IPS DF 6.9 (cell line): ENCODE measurements around the gene CMTM2.
A peak's percentile ranks its signal among the peaks of the same experiment; 100 is the strongest.

Experiments used
- DNase-seq: peaks from one replicate; pipeline ENCODE4 v3.0.0-alpha.2; 2013; ENCODE audit warnings: low read depth, low spot score
- H3K27ac ChIP-seq: one replicate; pipeline ENCODE4 v1.5.1; 2013; ENCODE audit warnings: low read length, control low read depth
- H3K27me3 ChIP-seq: 2 replicates; pipeline ENCODE4 v1.6.1; 2013; ENCODE audit warnings: mild to moderate bottlenecking, low read length; ENCODE audit not compliant: control insufficient read depth, insufficient read depth
- H3K36me3 ChIP-seq: 2 replicates; pipeline ENCODE4 v1.6.1; 2013; ENCODE audit warnings: low read length; ENCODE audit not compliant: control insufficient read depth, insufficient read depth
- H3K4me1 ChIP-seq: 2 replicates; pipeline ENCODE4 v1.6.1; 2013; ENCODE audit warnings: low read length; ENCODE audit not compliant: control insufficient read depth, insufficient read depth
- H3K4me3 ChIP-seq: 2 replicates; pipeline ENCODE4 v1.5.1; 2013; ENCODE audit warnings: mild to moderate bottlenecking, low read length
- H3K9me3 ChIP-seq: 2 replicates; pipeline ENCODE4 v1.6.1; 2013; ENCODE audit warnings: low read length, inconsistent platforms; ENCODE audit not compliant: control insufficient read depth, insufficient read depth
- WGBS: extraction: QIAGEN DNeasy Blood & Tissue Kit; methylation state at CpG from one replicate; pipeline ENCODE4 v1.1.7; 2013; ENCODE audit warnings: mixed read lengths, missing lambda C conversion rate; ENCODE audit not compliant: insufficient read length, insufficient coverage; 5-methylcytosine and 5-hydroxymethylcytosine counted together

Gene CMTM2, protein sequence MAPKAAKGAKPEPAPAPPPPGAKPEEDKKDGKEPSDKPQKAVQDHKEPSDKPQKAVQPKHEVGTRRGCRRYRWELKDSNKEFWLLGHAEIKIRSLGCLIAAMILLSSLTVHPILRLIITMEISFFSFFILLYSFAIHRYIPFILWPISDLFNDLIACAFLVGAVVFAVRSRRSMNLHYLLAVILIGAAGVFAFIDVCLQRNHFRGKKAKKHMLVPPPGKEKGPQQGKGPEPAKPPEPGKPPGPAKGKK

DNA sequence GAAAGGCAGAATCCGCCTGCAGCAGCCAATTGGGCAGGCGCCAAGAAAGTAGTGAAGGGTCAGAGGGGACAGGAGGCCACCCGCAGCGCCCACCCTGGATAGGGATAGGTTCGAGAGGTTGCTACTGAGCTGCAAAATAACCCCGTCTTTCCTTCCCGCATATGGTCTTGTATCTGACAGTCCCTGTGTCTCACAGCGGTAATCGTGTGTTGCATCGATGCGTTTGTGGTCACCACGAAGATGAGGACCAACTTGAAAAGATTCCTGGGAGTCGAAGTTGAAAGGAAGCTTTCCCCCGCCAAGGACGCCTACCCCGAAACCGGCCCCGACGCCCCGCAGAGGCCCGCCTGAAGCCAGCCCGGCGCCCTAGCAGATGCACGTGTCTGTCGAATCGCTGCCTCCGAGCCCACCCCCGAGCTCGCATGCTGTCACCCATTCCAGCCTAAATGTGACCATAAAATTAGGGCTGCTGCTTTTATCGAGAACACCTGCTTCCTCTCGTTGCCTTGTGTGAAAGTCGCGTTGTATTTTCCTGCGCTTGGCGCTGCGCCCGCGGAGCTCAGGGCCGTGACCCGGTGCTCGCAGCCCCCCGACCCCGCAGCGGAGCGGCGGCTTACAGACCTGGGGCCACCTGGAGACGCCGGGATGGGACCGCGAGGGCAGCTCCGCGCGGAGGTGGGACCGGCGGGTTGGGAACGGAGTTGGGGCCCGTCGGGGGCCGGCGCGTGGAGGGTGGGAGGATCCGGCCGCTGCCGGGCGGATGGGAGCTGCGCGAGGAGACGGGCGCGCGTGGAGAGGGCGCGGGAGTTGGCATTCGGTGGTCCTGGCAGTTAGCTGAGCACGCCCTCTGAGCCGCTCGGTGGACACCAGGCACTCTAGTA, at the start of gene CMTM2:
Gene CMTM2, plus strand, starts transcription at position 813 of the 881 bp plus-strand sequence. CDS start 145 bp downstream, outside the sequence.
- DNase-seq = no peak
- no CpG with 5 or more reads among the region's 77 CpGs for WGBS
- H3K4me3 ChIP-seq = peak within 1 kb of the TSS; percentile 25; the same call in 1 of the 2 replicates
- H3K9me3 ChIP-seq = no peaks in the 10 kb centered on the region
- H3K27me3 ChIP-seq = peaks cover 27% of the 10 kb centered on the region
- peaks cover 2% of the 10 kb centered on the region; the same call in 1 of the 2 replicates for H3K4me1 ChIP-seq
- H3K27ac ChIP-seq = no peak within 1 kb of the TSS
- H3K36me3 ChIP-seq = no peaks in the 10 kb centered on the region

DNA sequence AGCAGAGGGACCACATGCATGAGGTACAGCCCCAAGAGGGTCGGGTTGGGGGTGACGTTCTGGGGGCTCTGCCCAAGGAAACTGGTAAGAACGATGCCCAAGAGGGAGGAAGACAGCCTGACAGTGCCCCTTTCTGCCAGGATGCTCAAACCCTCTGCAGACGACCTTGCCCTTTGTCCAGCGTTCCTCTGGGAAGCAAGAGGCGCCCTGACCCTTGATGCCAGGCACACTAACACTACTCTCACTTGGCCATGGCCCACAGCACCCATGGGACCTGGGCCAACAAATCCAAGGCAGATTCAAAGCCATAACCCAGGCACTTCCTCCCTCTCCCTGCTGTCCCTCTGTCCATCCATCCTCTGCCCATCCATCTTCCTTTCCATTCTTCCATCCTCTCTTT, 49.8 kb upstream of the CMTM2 start:
- Histone ChIP-seq H3K4me1 (no peaks in the 10 kb centered on the region), H3K27me3 (no peaks in the 10 kb centered on the region), H3K4me3 (no peak overlapping the region), H3K9me3 (no peaks in the 10 kb centered on the region), H3K27ac (no peak overlapping the region), H3K36me3 (no peaks in the 10 kb centered on the region)
- no peak for DNase-seq
- no CpG with 5 or more reads among the region's 6 CpGs for WGBS

DNA sequence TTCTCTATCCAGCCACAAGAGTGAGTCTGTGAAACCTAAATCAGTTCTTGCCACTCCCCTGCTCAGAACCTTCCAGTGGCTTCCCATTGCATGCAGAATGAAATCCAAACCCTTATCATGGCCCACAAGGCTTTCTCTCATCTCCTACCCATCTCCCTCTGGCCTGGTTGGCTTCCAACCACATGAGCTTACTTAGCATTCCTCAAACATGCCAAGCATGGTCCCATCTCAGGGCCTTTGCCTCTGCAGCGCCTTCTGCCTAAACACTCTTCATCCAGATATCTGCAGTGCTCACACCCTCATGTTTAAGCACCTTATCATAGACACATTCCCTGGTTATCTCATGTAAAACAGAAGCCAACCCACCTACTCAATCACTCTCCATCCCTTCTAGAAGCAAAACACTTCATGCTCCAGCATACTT, 44.9 kb upstream of the CMTM2 start:
- no peak for DNase-seq
- H3K27ac ChIP-seq = no peak overlapping the region
- H3K4me1 ChIP-seq = no peaks in the 10 kb centered on the region
- no peak overlapping the region for H3K4me3 ChIP-seq
- WGBS = no CpG with 5 or more reads among the region's 1 CpG
- H3K36me3 ChIP-seq = no peaks in the 10 kb centered on the region
- no peaks in the 10 kb centered on the region for H3K27me3 ChIP-seq
- H3K9me3 ChIP-seq = no peaks in the 10 kb centered on the region

DNA sequence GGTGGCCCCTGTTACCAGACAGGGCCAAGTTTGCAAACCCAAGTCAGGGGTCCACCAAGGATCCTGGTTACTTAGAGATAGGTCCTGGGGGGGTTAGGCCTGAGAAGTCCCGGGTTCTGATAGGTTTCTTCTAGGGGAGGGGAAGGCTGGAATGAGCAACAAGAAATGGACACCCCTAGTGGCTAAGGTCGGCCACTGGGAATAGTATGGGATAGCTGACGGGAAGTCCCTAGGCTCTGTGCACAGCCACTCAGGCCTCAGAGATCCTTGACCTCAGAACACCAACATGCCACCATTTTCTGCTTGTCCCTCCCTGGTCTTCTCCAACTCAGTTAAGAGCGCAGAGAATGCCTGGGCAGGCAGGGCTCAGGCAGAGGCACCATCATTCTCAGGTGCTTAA, 42.7 kb upstream of the CMTM2 start:
- no CpG with 5 or more reads among the region's 4 CpGs for WGBS
- no peaks in the 10 kb centered on the region for H3K4me1 ChIP-seq
- H3K27me3 ChIP-seq = no peaks in the 10 kb centered on the region
- DNase-seq = no peak
- no peak overlapping the region for H3K4me3 ChIP-seq
- H3K27ac ChIP-seq = no peak overlapping the region
- H3K36me3 ChIP-seq = no peaks in the 10 kb centered on the region
- H3K9me3 ChIP-seq = no peaks in the 10 kb centered on the region

DNA sequence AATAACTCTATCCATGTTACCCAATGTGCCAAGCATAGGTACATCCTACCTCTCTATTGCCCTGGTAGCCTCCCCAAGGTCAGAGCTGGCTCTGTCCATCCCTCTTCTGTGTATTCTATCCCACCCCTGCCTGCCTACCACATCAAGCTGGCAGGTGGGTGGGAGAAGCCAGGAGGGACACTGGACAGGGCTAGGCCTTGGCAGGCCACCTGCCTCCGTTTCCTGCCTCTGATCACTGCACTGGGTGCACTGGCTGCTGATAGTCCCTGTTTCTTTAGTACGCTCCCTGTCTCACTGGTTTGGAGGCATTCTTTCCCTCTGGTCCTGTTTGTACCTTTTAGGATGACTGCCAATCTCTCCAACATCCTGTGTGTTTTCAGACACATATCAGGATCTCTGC, 42.0 kb upstream of the CMTM2 start:
- no CpG with 5 or more reads among the region's 2 CpGs for WGBS
- H3K4me3 ChIP-seq = no peak overlapping the region
- no peaks in the 10 kb centered on the region for H3K36me3 ChIP-seq

DNA sequence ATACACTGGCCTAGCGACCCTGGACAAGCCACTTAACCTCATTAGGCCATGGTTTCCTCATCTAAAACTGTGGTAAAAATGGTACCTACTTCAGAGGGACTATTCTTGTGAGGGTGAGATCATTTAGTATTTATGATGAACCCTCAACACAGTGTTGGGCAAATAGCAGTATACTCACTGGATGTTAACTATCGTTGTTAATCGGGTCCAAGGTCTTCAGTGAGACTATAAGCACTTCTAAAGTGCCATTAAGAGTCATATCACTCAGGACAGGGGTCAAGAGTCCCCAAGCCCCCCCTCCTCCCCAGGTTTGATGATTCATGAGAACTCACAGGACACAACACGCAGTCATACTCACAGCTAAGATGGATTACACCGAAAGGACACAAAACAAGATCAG, 40.4 kb upstream of the CMTM2 start:
- H3K36me3 ChIP-seq = no peaks in the 10 kb centered on the region
- no peak overlapping the region for H3K27ac ChIP-seq
- no peak for DNase-seq
- no CpG with 5 or more reads among the region's 5 CpGs for WGBS
- H3K9me3 ChIP-seq = no peaks in the 10 kb centered on the region
- no peaks in the 10 kb centered on the region for H3K27me3 ChIP-seq
- H3K4me1 ChIP-seq = peaks cover 4% of the 10 kb centered on the region; the same call in 1 of the 2 replicates
- H3K4me3 ChIP-seq = no peak overlapping the region

More for the DNA sequence above, 42.0 kb upstream of the CMTM2 start:
- 0 out of 2 replicates have a peak, but pooled peaks cover 2% of the 10 kb centered on the region for H3K4me1 ChIP-seq
- no peaks in the 10 kb centered on the region for H3K27me3 ChIP-seq
- H3K27ac ChIP-seq = no peak overlapping the region
- no peak for DNase-seq
- H3K9me3 ChIP-seq = no peaks in the 10 kb centered on the region

DNA sequence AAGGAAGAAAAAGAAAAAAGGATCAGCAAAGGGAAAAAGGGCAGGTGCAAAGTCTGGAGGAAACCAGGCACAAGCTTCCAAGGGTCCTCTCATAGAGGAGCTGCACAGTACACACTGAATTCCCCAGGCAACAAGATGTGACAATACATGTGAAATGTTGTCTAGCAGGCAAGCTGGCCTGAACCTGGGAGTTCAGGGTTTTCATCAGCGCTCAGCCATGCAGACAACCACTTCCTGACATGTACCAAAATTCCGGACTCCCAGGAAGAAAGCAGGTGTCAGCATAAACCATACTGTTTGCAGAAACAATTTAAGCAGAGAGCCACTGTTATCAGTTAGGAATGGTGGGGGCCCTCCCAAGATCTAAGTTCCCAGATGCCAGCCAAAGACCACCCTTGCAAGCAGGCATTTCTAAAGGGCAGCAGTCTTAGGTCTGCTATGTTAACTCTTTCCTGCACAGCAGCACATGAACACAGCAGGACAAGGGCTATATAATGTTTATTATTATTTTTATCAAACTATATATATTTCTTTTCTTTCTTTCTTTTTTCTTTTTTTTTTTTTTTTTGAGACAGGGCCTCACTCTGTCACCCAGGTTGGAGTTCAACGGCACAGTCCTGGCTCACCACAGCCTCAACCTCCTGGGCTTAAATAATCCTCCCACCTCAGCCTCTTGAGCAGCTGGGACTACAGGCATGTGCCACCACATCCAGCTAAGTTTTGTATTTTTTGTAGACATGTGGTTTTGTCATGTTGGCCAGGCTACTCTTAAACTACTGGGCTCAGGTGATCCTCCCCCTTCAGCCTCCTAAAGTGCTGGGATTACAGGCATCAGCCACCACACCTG, 39.4 kb upstream of the CMTM2 start:
- Histone ChIP-seq H3K27ac (no peak overlapping the region), H3K4me1 (peaks cover 4% of the 10 kb centered on the region; the same call in 1 of the 2 replicates), H3K9me3 (no peaks in the 10 kb centered on the region), H3K4me3 (no peak overlapping the region), H3K36me3 (no peaks in the 10 kb centered on the region), H3K27me3 (no peaks in the 10 kb centered on the region)
- no CpG with 5 or more reads among the region's 3 CpGs for WGBS
- no peak for DNase-seq

DNA sequence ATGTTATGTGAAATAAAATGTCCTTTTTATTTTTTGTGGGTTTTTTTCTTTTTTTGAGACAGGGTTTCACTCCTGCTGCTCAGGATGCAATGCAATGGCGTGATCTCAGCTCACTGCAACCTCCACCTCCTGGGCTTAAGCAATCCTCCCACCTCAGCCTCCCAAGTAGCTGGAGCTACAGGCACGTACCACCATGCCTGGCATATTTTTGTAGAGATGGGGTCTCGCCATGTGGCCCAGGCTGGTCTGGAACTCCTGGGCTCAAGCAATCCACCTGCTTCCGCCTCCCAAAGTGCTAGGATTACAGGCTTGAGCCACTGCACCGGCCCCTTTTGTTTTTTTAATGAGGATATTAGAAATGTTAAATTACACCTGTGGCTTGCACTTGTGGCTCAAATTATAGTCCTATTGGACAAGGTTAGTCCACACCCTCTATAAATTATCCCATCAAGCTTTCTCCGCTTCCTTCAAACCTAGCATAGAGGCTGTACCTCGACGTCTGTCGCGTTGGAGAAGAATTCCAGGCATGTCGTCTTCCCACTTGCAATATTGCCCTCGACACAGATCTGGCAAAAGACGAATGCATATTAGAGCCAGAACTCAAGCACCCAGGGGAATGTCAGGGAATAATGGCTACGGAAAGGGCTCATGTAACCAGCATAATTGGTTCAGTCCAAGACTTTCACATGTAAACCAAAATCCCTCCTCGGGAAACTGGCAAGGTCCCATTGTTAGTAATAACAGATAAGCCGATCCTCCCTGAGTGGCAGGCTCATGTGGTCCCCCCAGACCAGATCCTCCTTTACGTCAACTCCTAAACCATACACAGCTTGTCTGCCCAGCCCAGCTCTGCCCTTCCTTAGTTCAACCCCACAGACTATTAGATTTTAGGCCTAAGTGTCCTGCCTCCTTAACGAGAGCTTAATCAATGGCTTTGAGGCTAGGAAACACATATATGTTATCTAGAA, 37.6 kb upstream of the CMTM2 start:
- Histone ChIP-seq H3K4me1 (peaks cover 4% of the 10 kb centered on the region; the same call in 1 of the 2 replicates), H3K9me3 (no peaks in the 10 kb centered on the region), H3K27me3 (no peaks in the 10 kb centered on the region), H3K4me3 (no peak overlapping the region), H3K27ac (no peak overlapping the region), H3K36me3 (no peaks in the 10 kb centered on the region)
- DNase-seq = no peak
- WGBS = no CpG with 5 or more reads among the region's 18 CpGs

DNA sequence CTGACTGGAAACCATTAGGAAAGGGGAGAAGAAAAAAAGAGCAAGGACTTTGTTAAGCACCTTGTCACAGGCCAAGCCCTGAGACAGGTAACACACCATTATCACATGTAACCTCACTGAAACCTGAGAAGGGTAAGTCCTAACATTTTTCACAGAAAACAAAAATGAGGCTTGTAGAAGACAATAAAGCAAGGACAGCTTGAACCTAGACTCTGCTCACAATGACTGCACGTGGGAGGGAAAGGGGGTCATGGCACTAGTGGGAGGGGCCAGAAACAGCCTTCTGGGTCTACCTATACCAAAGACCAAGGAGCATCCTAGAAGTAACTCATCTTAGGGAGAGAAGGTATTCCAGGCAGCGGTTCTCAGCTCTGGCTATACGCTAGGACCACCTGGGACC, 36.9 kb upstream of the CMTM2 start:
- Histone ChIP-seq H3K4me1 (peaks cover 4% of the 10 kb centered on the region; the same call in 1 of the 2 replicates), H3K27ac (no peak overlapping the region), H3K4me3 (no peak overlapping the region), H3K27me3 (no peaks in the 10 kb centered on the region), H3K36me3 (no peaks in the 10 kb centered on the region), H3K9me3 (no peaks in the 10 kb centered on the region)
- no CpG with 5 or more reads among the region's 3 CpGs for WGBS
- no peak for DNase-seq
